HCT116 (cell line): ENCODE measurements around the gene RCAN2. TPM values are rescaled to one million over a fixed set of nuclear protein-coding genes. Genes with fewer than 3 reads are reported as not detected.

Source experiments
- ATAC-seq: fragments of 200-7000 bp; cut with Tn5 transposase; 2 replicates; pipeline ENCODE4 v1.9.1; 2020; ENCODE audit warnings: mild to moderate bottlenecking, moderate library complexity
- BruUV-seq: library from RNA; stranded (reverse); fragments of 400-500 nt; replicated peaks from 2 replicates; lab custom pipeline; 2021; lab: Mats Ljungman, UMichigan
- CTCF ChIA-PET: fragments of 300-600 bp; sonication (Branson Sonifier 250); formaldehyde crosslinking; loops from one replicate; lab custom pipeline; 2021; ENCODE audit warnings: antibody characterized with exemption; lab: Charles Lee
- POLR2A ChIA-PET: fragments of 300-600, 350-600 bp; sonication (Branson Sonifier 250); formaldehyde crosslinking; loops from one replicate; lab custom pipeline; 2021; ENCODE audit warnings: antibody characterized with exemption; lab: Charles Lee
- RAD21 ChIA-PET, 2 experiments: fragments of 300-600 bp; sonication (Branson Sonifier 250); formaldehyde crosslinking; loops; one replicate each; lab custom pipeline; 2023; ENCODE audit warnings: low total read pairs in 2 of 2; ENCODE audit not compliant: uncharacterized antibody in 2 of 2, unreplicated experiment in 2 of 2, low non-redundant PET in 1 of 2; lab: Charles Lee
- DNase-seq: peaks from one replicate; pipeline ENCODE4 v3.0.0-alpha.2; 2010; ENCODE audit warnings: low read depth, low spot score
- H2AFZ ChIP-seq: fragments of 200-600 bp; shearing (Covaris generic), sonication (generic); 2 replicates; pipeline ENCODE4 v1.6.1; 2017; ENCODE audit warnings: low read depth, mixed run types, mixed read lengths, antibody characterized with exemption, low read length; ENCODE audit not compliant: poor library complexity, severe bottlenecking
- H3K27ac ChIP-seq: 2 replicates; pipeline ENCODE4 v1.5.1; 2012; ENCODE audit warnings: low read depth, low read length
- H3K27me3 ChIP-seq: fragments of 200-600 bp; sonication (generic); 2 replicates; pipeline ENCODE4 v1.6.1; 2016; ENCODE audit warnings: mixed run types, low read length, mixed read lengths; ENCODE audit not compliant: insufficient read depth
- H3K36me3 ChIP-seq, 2 experiments: fragments of 200-500 bp in 1 of 2; fragments of 200-600 bp in 1 of 2; sonication (Bioruptor generic) in 1 of 2; sonication (generic) in 1 of 2; 2 replicates each; pipeline versions ENCODE4 v1.5.1 to v1.6.1; 2014 to 2016; ENCODE audit warnings: low read length in 2 of 2, inconsistent platforms in 1 of 2, mixed read lengths in 1 of 2, mixed run types in 1 of 2; ENCODE audit not compliant: insufficient read depth in 2 of 2, control insufficient read depth in 1 of 2
- H3K4me1 ChIP-seq, 2 experiments: fragments of 200-600 bp in 1 of 2; sonication (generic) in 1 of 2; 2 replicates each; pipeline versions ENCODE4 v1.5.1 to v1.6.1; 2012 to 2017; ENCODE audit warnings: low read length in 2 of 2, inconsistent platforms in 1 of 2, mild to moderate bottlenecking in 1 of 2, mixed read lengths in 1 of 2, mixed run types in 1 of 2, moderate library complexity in 1 of 2; ENCODE audit not compliant: insufficient read depth in 2 of 2, control insufficient read depth in 1 of 2
- H3K4me2 ChIP-seq: fragments of 200-600 bp; sonication (generic); 2 replicates; pipeline ENCODE4 v1.6.1; 2017; ENCODE audit warnings: mixed run types, low read length, mixed read lengths
- H3K4me3 ChIP-seq, 2 experiments: fragments of 200-600 bp in 1 of 2; sonication (generic) in 1 of 2; replicated peaks in 1 of 2; 2 replicates each; pipeline ENCODE4 v1.5.1; 2011 to 2016; ENCODE audit warnings: low read length in 2 of 2, control low read depth in 1 of 2, low read depth in 1 of 2, mild to moderate bottlenecking in 1 of 2, mixed read lengths in 1 of 2, mixed run types in 1 of 2
- H3K79me2 ChIP-seq: fragments of 200-600 bp; sonication (generic); 2 replicates; pipeline ENCODE4 v1.6.1; 2017; ENCODE audit warnings: mild to moderate bottlenecking, mixed run types, low read length, moderate library complexity, mixed read lengths; ENCODE audit not compliant: insufficient read depth
- H3K9ac ChIP-seq: fragments of 200-600 bp; sonication (generic); 2 replicates; pipeline ENCODE4 v1.6.1; 2016; ENCODE audit warnings: low read length, mixed read lengths
- H3K9me2 ChIP-seq: fragments of 200-600 bp; sonication (generic), shearing (Covaris generic); 2 replicates; pipeline ENCODE4 v1.6.1; 2017; ENCODE audit warnings: mixed run types, mild to moderate bottlenecking, moderate library complexity; ENCODE audit not compliant: insufficient read depth
- H3K9me3 ChIP-seq, 2 experiments: fragments of 200-500 bp in 1 of 2; fragments of 200-600 bp in 1 of 2; sonication (Bioruptor generic) in 1 of 2; sonication (generic) in 1 of 2; 2 replicates each; pipeline ENCODE4 v1.6.1; 2014 to 2017; ENCODE audit warnings: low read length in 2 of 2, mixed read lengths in 2 of 2, inconsistent platforms in 1 of 2, low read depth in 1 of 2, mild to moderate bottlenecking in 1 of 2, mixed run types in 1 of 2, moderate library complexity in 1 of 2; ENCODE audit not compliant: control insufficient read depth in 1 of 2, insufficient read depth in 1 of 2
- H4K20me1 ChIP-seq: fragments of 200-600 bp; sonication (generic), shearing (Covaris generic); 2 replicates; pipeline ENCODE4 v1.6.1; 2017; ENCODE audit warnings: mixed run types, mild to moderate bottlenecking, moderate library complexity; ENCODE audit not compliant: insufficient read depth
- CBX3 ChIP-seq: IDR thresholded peaks from 2 replicates; pipeline ENCODE4 v1.6.1; 2012; ENCODE audit warnings: low read depth
- CEBPB ChIP-seq: IDR thresholded peaks from 2 replicates; pipeline ENCODE4 v1.6.1; 2012; ENCODE audit warnings: low read depth
- EGR1 ChIP-seq: IDR thresholded peaks from 2 replicates; pipeline ENCODE4 v1.6.1; 2012; ENCODE audit warnings: low read depth
- ELF1 ChIP-seq: IDR thresholded peaks from 2 replicates; pipeline ENCODE4 v1.6.1; 2012; ENCODE audit warnings: low read depth, borderline replicate concordance
- EZH2 ChIP-seq: fragments of 200-600 bp; sonication (generic); IDR thresholded peaks from 2 replicates; pipeline ENCODE4 v1.6.1; 2017; ENCODE audit warnings: antibody characterized with exemption, mixed run types
- EZH2phosphoT487 ChIP-seq: fragments of 200-600 bp; IDR thresholded peaks from 2 replicates; pipeline ENCODE4 v1.6.1; 2018; ENCODE audit warnings: antibody characterized with exemption, borderline replicate concordance
- FOSL1 ChIP-seq: IDR thresholded peaks from 2 replicates; pipeline ENCODE4 v1.6.1; 2012; ENCODE audit warnings: low read depth
- JUND ChIP-seq: IDR thresholded peaks from 2 replicates; pipeline ENCODE4 v1.6.1; 2012
- POLR2A ChIP-seq: IDR thresholded peaks from 2 replicates; pipeline ENCODE4 v1.7.0; 2011; ENCODE audit warnings: borderline replicate concordance; ENCODE audit not compliant: insufficient read depth, insufficient read length; ENCODE audit errors: extremely low read depth
- POLR2AphosphoS5 ChIP-seq: IDR thresholded peaks from 2 replicates; pipeline ENCODE4 v1.6.1; 2011; ENCODE audit warnings: mild to moderate bottlenecking, low read depth, low read length, moderate library complexity
- TCF7L2 ChIP-seq: IDR thresholded peaks from 2 replicates; pipeline ENCODE4 v1.7.0; 2011; ENCODE audit warnings: borderline replicate concordance, inconsistent platforms; ENCODE audit not compliant: insufficient read depth, insufficient read length; ENCODE audit errors: extremely low read depth
- YY1 ChIP-seq: IDR thresholded peaks from 2 replicates; pipeline ENCODE4 v1.6.1; 2011; ENCODE audit warnings: low read length, low read depth, moderate library complexity, mild to moderate bottlenecking; ENCODE audit not compliant: insufficient replicate concordance; ENCODE audit errors: extremely low read depth
- ZFX ChIP-seq: fragments of 450-650 bp; IDR thresholded peaks from 2 replicates; pipeline ENCODE4 v1.6.1; 2017
- ZNF274 ChIP-seq: fragments of 200-500 bp; sonication (Bioruptor generic); IDR thresholded peaks from 2 replicates; pipeline ENCODE4 v1.6.1; 2014; ENCODE audit warnings: mild to moderate bottlenecking, low read depth, low read length, inconsistent platforms
- intact Hi-C: fragments of 100-400 bp; cut with micrococcal nuclease; formaldehyde crosslinking; loops from 2 replicates; pipeline ENCODE4 v1.10.0; 2022
- total RNA-seq: library from RNA; stranded (reverse); gene quantifications from one replicate; pipeline ENCODE4 v1.2.1, GENCODE V29; 2021; ENCODE audit not compliant: unreplicated experiment
- TF ChIP-seq, protein P1 (sequence below): IDR thresholded peaks from 2 replicates; pipeline ENCODE4 v1.6.1; 2011; ENCODE audit warnings: mild to moderate bottlenecking, low read length, moderate library complexity; ENCODE audit not compliant: insufficient replicate concordance; ENCODE audit errors: extremely low read depth
- TF ChIP-seq, protein P2 (sequence below): IDR thresholded peaks from 2 replicates; pipeline ENCODE4 v1.6.1; 2012

RCAN2 gene
- total RNA-seq, 1 experiment from 2014 or later: 0.57 TPM

- CTCF ChIA-PET: no interaction called here
Measured at GRCh38 chr6:46334442-46334841, 156.8 kb downstream of the RCAN2 start.

GRCh38 chr6:46333481-46333880 is 157.8 kb downstream of the RCAN2 start:
- Histone ChIP-seq H4K20me1 (no peaks in the 10 kb centered on the region), H3K9me2 (no peaks in the 10 kb centered on the region), H3K4me3 (no peak overlapping the region), H3K4me2 (no peak overlapping the region), H3K36me3 (no peaks in the 10 kb centered on the region), H3K27ac (no peak overlapping the region), H3K79me2 (no peaks in the 10 kb centered on the region), H3K27me3 (no peaks in the 10 kb centered on the region; the same call in 1 of the 2 replicates), H3K4me1 (no peaks in the 10 kb centered on the region), H3K9ac (no peak overlapping the region), H2AFZ (no peak overlapping the region), H3K9me3 (no peaks in the 10 kb centered on the region)
- BruUV-seq: no TSS peak
- DNase-seq (no peak), ATAC-seq (no peak)
- CTCF ChIA-PET: no interaction called here
- RAD21 ChIA-PET: no interaction called here
- intact Hi-C loops: no loop called here
- POLR2A ChIA-PET: no interaction called here
- no peak for TF ChIP-seq CEBPB
- TF ChIP-seq JUND: no peak
- no peak for TF ChIP-seq ELF1
- no peak for TF ChIP-seq TCF7L2
- no peak for TF ChIP-seq ZNF274
- no peak for TF ChIP-seq YY1
- TF ChIP-seq EGR1: no peak
- no peak for TF ChIP-seq EZH2phosphoT487
- no peak for TF ChIP-seq POLR2AphosphoS5
- TF ChIP-seq, protein P1, sequence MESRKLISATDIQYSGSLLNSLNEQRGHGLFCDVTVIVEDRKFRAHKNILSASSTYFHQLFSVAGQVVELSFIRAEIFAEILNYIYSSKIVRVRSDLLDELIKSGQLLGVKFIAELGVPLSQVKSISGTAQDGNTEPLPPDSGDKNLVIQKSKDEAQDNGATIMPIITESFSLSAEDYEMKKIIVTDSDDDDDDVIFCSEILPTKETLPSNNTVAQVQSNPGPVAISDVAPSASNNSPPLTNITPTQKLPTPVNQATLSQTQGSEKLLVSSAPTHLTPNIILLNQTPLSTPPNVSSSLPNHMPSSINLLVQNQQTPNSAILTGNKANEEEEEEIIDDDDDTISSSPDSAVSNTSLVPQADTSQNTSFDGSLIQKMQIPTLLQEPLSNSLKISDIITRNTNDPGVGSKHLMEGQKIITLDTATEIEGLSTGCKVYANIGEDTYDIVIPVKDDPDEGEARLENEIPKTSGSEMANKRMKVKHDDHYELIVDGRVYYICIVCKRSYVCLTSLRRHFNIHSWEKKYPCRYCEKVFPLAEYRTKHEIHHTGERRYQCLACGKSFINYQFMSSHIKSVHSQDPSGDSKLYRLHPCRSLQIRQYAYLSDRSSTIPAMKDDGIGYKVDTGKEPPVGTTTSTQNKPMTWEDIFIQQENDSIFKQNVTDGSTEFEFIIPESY: no peak
- no peak for TF ChIP-seq ZFX
- no peak for TF ChIP-seq EZH2

More at GRCh38 chr6:46334442-46334841, 156.8 kb downstream of the RCAN2 start:
- no peak for DNase-seq
- ChIA-PET POLR2A (no interaction called here), RAD21 (no interaction called here)
- TF ChIP-seq POLR2AphosphoS5 (no peak), CBX3 (no peak), POLR2A (no peak), CEBPB (no peak), JUND (no peak), FOSL1 (no peak), YY1 (no peak)
- TF ChIP-seq, protein P1: no peak
- TF ChIP-seq, protein P2, sequence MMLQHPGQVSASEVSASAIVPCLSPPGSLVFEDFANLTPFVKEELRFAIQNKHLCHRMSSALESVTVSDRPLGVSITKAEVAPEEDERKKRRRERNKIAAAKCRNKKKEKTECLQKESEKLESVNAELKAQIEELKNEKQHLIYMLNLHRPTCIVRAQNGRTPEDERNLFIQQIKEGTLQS: no peak
- H3K4me3 ChIP-seq: no peak overlapping the region
- no peak overlapping the region for H2AFZ ChIP-seq
- H4K20me1 ChIP-seq: no peaks in the 10 kb centered on the region
- no peaks in the 10 kb centered on the region; the same call in 1 of the 2 replicates for H3K27me3 ChIP-seq
- ATAC-seq: no peak
- H3K9ac ChIP-seq: no peak overlapping the region
- intact Hi-C loops: no loop called here
- H3K36me3 ChIP-seq: no peaks in the 10 kb centered on the region
- no peak overlapping the region for H3K4me2 ChIP-seq
- H3K27ac ChIP-seq: no peak overlapping the region
- BruUV-seq: no TSS peak
- H3K9me2 ChIP-seq: no peaks in the 10 kb centered on the region
- H3K79me2 ChIP-seq: no peaks in the 10 kb centered on the region
- no peaks in the 10 kb centered on the region for H3K4me1 ChIP-seq
- no peaks in the 10 kb centered on the region for H3K9me3 ChIP-seq
